HEK293 (cell line): ENCODE results near the gene CACNG6.
A peak's percentile ranks its signal among the peaks of the same experiment; 100 is the strongest.

Experiments
- KLF8 ChIP-seq: fragments of 450-650 bp; formaldehyde crosslinking; IDR thresholded peaks from 2 replicates; pipeline ENCODE4 v1.5.1; 2016; ENCODE audit warnings: missing biosample characterization, missing genetic modification characterization
- PRDM1 ChIP-seq: fragments of 450-650 bp; formaldehyde crosslinking; IDR thresholded peaks from 2 replicates; pipeline ENCODE4; 2016; ENCODE audit warnings: missing biosample characterization, missing genetic modification characterization
- ZBTB17 ChIP-seq: fragments of 450-650 bp; formaldehyde crosslinking; IDR thresholded peaks from 2 replicates; pipeline ENCODE4 v1.5.1; 2016; ENCODE audit warnings: missing biosample characterization, missing genetic modification characterization
- ZFP37 ChIP-seq: fragments of 450-650 bp; formaldehyde crosslinking; IDR thresholded peaks from 2 replicates; pipeline ENCODE4 v1.5.1; 2016; ENCODE audit warnings: missing biosample characterization, missing genetic modification characterization
- ZNF16 ChIP-seq: fragments of 450-650 bp; formaldehyde crosslinking; IDR thresholded peaks from 2 replicates; pipeline ENCODE4 v1.5.1; 2016; ENCODE audit warnings: low read depth, missing biosample characterization, missing genetic modification characterization
- ZNF174 ChIP-seq: fragments of 450-650 bp; formaldehyde crosslinking; IDR thresholded peaks from 2 replicates; pipeline ENCODE4 v1.5.0; 2017; ENCODE audit warnings: missing biosample characterization, mild to moderate bottlenecking, missing genetic modification characterization
- ZNF48 ChIP-seq: fragments of 450-650 bp; formaldehyde crosslinking; IDR thresholded peaks from 2 replicates; pipeline ENCODE4 v1.5.1; 2016; ENCODE audit warnings: missing biosample characterization, missing genetic modification characterization
- ZNF501 ChIP-seq: fragments of 450-650 bp; formaldehyde crosslinking; IDR thresholded peaks from 2 replicates; pipeline ENCODE4 v1.5.1; 2016; ENCODE audit warnings: missing biosample characterization, missing genetic modification characterization
- ZNF529 ChIP-seq: fragments of 450-650 bp; formaldehyde crosslinking; IDR thresholded peaks from 2 replicates; pipeline ENCODE4 v1.5.1; 2017; ENCODE audit warnings: missing genetic modification characterization, missing biosample characterization; ENCODE audit not compliant: insufficient replicate concordance
- ZNF658 ChIP-seq: fragments of 450-650 bp; formaldehyde crosslinking; IDR thresholded peaks from 2 replicates; pipeline ENCODE4; 2016; ENCODE audit warnings: missing biosample characterization, missing genetic modification characterization
- ZNF670 ChIP-seq: fragments of 450-650 bp; formaldehyde crosslinking; IDR thresholded peaks from 2 replicates; pipeline ENCODE4 v1.5.1; 2016; ENCODE audit warnings: missing biosample characterization, missing genetic modification characterization, low read depth
- ZNF701 ChIP-seq: fragments of 450-650 bp; formaldehyde crosslinking; IDR thresholded peaks from 2 replicates; pipeline ENCODE4 v1.5.1; 2016; ENCODE audit warnings: missing biosample characterization, missing genetic modification characterization
- ZNF843 ChIP-seq: fragments of 450-650 bp; formaldehyde crosslinking; IDR thresholded peaks from 2 replicates; pipeline ENCODE4 v1.5.1; 2016; ENCODE audit warnings: missing biosample characterization, missing genetic modification characterization
- TF ChIP-seq, protein P1 (sequence below): fragments of 450-650 bp; formaldehyde crosslinking; conservative IDR thresholded peaks from 2 replicates; pipeline ENCODE4 v1.5.1; 2016; ENCODE audit warnings: low read depth, missing biosample characterization, missing genetic modification characterization
- TF ChIP-seq, protein P2 (sequence below): fragments of 450-650 bp; formaldehyde crosslinking; IDR thresholded peaks from 2 replicates; pipeline ENCODE4 v1.5.1; 2016; ENCODE audit warnings: missing biosample characterization, missing genetic modification characterization
- TF ChIP-seq, protein P3 (sequence below): fragments of 450-650 bp; formaldehyde crosslinking; IDR thresholded peaks from 2 replicates; pipeline ENCODE4 v1.5.1; 2016; ENCODE audit warnings: missing biosample characterization, missing genetic modification characterization
- TF ChIP-seq, protein P4 (sequence below): fragments of 450-650 bp; formaldehyde crosslinking; IDR thresholded peaks from 2 replicates; pipeline ENCODE4 v1.5.1; 2016; ENCODE audit warnings: missing biosample characterization, missing genetic modification characterization
- TF ChIP-seq, protein P5 (sequence below): fragments of 450-650 bp; formaldehyde crosslinking; IDR thresholded peaks from 2 replicates; pipeline ENCODE4 v1.5.1; 2016; ENCODE audit warnings: missing biosample characterization, missing genetic modification characterization
- TF ChIP-seq, protein P6 (sequence below): fragments of 450-650 bp; formaldehyde crosslinking; IDR thresholded peaks from 2 replicates; pipeline ENCODE4 v1.5.1; 2016; ENCODE audit warnings: missing biosample characterization, missing genetic modification characterization
- TF ChIP-seq, protein P7 (sequence below): fragments of 450-650 bp; IDR thresholded peaks from 2 replicates; pipeline ENCODE4 v1.5.1; 2018; ENCODE audit warnings: missing biosample characterization, missing genetic modification characterization
- TF ChIP-seq, protein P8 (sequence below): fragments of 450-650 bp; formaldehyde crosslinking; IDR thresholded peaks from 2 replicates; pipeline ENCODE4 v1.5.1; 2016; ENCODE audit warnings: missing biosample characterization, missing genetic modification characterization, borderline replicate concordance

CACNG6 gene

DNA sequence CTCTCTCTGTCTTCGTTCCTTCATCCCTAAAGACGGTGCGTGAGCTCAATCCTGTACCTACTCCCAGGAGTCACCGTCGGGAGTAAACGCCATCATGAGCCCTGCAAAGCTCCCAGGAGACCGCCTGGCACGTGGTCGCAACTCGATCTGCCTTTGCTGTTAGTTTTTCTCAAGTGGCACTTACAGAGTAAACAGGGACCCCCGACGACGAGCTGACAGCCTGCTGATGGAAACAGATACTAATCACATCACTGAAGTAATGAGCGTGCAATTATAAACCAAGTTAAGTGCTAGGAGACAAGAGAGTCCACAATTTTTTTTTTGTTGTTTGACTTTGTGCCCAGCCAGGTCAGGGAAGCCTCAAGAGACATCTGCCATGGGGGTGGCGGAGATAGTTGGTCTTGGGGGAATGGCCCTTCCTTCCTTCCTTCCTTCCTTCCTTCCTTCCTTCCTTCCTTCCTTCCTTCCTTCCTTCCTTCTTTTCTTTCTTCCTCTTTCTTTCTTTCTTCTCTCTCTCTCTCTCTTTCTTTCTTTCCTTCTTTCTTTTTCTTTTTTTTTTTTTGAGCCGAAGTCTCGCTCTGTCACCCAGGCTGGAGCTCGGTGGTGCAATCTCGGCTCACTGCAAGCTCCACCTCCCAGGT lies 23.6 kb downstream of the CACNG6 start (continued):
- TF ChIP-seq, protein P1, sequence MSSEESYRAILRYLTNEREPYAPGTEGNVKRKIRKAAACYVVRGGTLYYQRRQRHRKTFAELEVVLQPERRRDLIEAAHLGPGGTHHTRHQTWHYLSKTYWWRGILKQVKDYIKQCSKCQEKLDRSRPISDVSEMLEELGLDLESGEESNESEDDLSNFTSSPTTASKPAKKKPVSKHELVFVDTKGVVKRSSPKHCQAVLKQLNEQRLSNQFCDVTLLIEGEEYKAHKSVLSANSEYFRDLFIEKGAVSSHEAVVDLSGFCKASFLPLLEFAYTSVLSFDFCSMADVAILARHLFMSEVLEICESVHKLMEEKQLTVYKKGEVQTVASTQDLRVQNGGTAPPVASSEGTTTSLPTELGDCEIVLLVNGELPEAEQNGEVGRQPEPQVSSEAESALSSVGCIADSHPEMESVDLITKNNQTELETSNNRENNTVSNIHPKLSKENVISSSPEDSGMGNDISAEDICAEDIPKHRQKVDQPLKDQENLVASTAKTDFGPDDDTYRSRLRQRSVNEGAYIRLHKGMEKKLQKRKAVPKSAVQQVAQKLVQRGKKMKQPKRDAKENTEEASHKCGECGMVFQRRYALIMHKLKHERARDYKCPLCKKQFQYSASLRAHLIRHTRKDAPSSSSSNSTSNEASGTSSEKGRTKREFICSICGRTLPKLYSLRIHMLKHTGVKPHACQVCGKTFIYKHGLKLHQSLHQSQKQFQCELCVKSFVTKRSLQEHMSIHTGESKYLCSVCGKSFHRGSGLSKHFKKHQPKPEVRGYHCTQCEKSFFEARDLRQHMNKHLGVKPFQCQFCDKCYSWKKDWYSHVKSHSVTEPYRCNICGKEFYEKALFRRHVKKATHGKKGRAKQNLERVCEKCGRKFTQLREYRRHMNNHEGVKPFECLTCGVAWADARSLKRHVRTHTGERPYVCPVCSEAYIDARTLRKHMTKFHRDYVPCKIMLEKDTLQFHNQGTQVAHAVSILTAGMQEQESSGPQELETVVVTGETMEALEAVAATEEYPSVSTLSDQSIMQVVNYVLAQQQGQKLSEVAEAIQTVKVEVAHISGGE (tag by site-specific recombination), result no peak
- TF ChIP-seq ZBTB17 (tag by site-specific recombination), result peak; percentile 58
- no peak for TF ChIP-seq ZNF658 (tag by site-specific recombination)
- TF ChIP-seq, protein P2, sequence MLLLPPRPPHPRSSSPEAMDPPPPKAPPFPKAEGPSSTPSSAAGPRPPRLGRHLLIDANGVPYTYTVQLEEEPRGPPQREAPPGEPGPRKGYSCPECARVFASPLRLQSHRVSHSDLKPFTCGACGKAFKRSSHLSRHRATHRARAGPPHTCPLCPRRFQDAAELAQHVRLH (tag by site-specific recombination), result no peak
- TF ChIP-seq, protein P3, sequence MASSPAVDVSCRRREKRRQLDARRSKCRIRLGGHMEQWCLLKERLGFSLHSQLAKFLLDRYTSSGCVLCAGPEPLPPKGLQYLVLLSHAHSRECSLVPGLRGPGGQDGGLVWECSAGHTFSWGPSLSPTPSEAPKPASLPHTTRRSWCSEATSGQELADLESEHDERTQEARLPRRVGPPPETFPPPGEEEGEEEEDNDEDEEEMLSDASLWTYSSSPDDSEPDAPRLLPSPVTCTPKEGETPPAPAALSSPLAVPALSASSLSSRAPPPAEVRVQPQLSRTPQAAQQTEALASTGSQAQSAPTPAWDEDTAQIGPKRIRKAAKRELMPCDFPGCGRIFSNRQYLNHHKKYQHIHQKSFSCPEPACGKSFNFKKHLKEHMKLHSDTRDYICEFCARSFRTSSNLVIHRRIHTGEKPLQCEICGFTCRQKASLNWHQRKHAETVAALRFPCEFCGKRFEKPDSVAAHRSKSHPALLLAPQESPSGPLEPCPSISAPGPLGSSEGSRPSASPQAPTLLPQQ, result no peak
- no peak for TF ChIP-seq ZNF501 (tag by site-specific recombination)
- no peak for TF ChIP-seq ZNF701 (tag by site-specific recombination)
- TF ChIP-seq, protein P4, sequence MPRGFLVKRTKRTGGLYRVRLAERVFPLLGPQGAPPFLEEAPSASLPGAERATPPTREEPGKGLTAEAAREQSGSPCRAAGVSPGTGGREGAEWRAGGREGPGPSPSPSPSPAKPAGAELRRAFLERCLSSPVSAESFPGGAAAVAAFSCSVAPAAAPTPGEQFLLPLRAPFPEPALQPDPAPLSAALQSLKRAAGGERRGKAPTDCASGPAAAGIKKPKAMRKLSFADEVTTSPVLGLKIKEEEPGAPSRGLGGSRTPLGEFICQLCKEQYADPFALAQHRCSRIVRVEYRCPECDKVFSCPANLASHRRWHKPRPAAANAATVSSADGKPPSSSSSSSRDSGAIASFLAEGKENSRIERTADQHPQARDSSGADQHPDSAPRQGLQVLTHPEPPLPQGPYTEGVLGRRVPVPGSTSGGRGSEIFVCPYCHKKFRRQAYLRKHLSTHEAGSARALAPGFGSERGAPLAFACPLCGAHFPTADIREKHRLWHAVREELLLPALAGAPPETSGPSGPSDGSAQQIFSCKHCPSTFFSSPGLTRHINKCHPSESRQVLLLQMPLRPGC (tag by site-specific recombination), result peak; percentile 69; the same call in 1 of the 2 replicates
- TF ChIP-seq, protein P5, sequence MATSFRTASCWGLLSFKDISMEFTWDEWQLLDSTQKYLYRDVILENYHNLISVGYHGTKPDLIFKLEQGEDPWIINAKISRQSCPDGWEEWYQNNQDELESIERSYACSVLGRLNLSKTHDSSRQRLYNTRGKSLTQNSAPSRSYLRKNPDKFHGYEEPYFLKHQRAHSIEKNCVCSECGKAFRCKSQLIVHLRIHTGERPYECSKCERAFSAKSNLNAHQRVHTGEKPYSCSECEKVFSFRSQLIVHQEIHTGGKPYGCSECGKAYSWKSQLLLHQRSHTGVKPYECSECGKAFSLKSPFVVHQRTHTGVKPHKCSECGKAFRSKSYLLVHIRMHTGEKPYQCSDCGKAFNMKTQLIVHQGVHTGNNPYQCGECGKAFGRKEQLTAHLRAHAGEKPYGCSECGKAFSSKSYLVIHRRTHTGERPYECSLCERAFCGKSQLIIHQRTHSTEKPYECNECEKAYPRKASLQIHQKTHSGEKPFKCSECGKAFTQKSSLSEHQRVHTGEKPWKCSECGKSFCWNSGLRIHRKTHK (tag by site-specific recombination), result no peak
- TF ChIP-seq ZNF16 (tag by site-specific recombination), result no peak
- TF ChIP-seq, protein P6, sequence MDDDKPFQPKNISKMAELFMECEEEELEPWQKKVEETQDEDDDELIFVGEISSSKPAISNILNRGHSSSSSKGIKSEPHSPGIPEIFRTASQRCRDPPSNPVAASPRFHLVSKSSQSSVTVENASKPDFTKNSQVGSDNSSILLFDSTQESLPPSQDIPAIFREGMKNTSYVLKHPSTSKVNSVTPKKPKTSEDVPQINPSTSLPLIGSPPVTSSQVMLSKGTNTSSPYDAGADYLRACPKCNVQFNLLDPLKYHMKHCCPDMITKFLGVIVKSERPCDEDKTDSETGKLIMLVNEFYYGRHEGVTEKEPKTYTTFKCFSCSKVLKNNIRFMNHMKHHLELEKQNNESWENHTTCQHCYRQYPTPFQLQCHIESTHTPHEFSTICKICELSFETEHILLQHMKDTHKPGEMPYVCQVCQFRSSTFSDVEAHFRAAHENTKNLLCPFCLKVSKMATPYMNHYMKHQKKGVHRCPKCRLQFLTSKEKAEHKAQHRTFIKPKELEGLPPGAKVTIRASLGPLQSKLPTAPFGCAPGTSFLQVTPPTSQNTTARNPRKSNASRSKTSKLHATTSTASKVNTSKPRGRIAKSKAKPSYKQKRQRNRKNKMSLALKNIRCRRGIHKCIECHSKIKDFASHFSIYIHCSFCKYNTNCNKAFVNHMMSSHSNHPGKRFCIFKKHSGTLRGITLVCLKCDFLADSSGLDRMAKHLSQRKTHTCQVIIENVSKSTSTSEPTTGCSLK (tag by site-specific recombination), result no peak
- TF ChIP-seq ZNF48 (tag by site-specific recombination), result no peak
- TF ChIP-seq, protein P7, sequence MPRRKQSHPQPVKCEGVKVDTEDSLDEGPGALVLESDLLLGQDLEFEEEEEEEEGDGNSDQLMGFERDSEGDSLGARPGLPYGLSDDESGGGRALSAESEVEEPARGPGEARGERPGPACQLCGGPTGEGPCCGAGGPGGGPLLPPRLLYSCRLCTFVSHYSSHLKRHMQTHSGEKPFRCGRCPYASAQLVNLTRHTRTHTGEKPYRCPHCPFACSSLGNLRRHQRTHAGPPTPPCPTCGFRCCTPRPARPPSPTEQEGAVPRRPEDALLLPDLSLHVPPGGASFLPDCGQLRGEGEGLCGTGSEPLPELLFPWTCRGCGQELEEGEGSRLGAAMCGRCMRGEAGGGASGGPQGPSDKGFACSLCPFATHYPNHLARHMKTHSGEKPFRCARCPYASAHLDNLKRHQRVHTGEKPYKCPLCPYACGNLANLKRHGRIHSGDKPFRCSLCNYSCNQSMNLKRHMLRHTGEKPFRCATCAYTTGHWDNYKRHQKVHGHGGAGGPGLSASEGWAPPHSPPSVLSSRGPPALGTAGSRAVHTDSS, result no peak
- no peak for TF ChIP-seq PRDM1 (tag by site-specific recombination)
- TF ChIP-seq, protein P8, sequence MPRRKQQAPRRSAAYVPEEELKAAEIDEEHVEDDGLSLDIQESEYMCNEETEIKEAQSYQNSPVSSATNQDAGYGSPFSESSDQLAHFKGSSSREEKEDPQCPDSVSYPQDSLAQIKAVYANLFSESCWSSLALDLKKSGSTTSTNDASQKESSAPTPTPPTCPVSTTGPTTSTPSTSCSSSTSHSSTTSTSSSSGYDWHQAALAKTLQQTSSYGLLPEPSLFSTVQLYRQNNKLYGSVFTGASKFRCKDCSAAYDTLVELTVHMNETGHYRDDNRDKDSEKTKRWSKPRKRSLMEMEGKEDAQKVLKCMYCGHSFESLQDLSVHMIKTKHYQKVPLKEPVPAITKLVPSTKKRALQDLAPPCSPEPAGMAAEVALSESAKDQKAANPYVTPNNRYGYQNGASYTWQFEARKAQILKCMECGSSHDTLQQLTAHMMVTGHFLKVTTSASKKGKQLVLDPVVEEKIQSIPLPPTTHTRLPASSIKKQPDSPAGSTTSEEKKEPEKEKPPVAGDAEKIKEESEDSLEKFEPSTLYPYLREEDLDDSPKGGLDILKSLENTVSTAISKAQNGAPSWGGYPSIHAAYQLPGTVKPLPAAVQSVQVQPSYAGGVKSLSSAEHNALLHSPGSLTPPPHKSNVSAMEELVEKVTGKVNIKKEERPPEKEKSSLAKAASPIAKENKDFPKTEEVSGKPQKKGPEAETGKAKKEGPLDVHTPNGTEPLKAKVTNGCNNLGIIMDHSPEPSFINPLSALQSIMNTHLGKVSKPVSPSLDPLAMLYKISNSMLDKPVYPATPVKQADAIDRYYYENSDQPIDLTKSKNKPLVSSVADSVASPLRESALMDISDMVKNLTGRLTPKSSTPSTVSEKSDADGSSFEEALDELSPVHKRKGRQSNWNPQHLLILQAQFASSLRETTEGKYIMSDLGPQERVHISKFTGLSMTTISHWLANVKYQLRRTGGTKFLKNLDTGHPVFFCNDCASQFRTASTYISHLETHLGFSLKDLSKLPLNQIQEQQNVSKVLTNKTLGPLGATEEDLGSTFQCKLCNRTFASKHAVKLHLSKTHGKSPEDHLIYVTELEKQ, result peak; percentile 73; the same call in 1 of the 2 replicates
- peak; percentile 44; the same call in 1 of the 2 replicates for TF ChIP-seq KLF8 (tag by site-specific recombination)
- no peak for TF ChIP-seq ZNF529 (tag by site-specific recombination)
- no peak for TF ChIP-seq ZFP37 (tag by site-specific recombination)
- peak; percentile 83 for TF ChIP-seq ZNF843 (tag by site-specific recombination)
- no peak for TF ChIP-seq ZNF670 (tag by site-specific recombination)
- no peak for TF ChIP-seq ZNF174 (tag by site-specific recombination)
